Muscle of leg (tissue), 11 donors: Measurements from ENCODE around the gene ZNF197. TPM values are rescaled to one million over a fixed set of nuclear protein-coding genes. Genes with fewer than 3 reads are reported as not detected.

Source experiments
- DNase-seq: peaks from one replicate; pipeline ENCODE4 v3.0.0; 2013
- H3K27ac ChIP-seq: one replicate; pipeline ENCODE4 v1.5.1; 2013; ENCODE audit warnings: mild to moderate bottlenecking, low read length, control low read depth
- H3K27me3 ChIP-seq: one replicate; pipeline ENCODE4 v1.6.1; 2013; ENCODE audit warnings: low read length; ENCODE audit not compliant: control insufficient read depth, insufficient read depth
- H3K36me3 ChIP-seq: one replicate; pipeline ENCODE4 v1.6.1; 2013; ENCODE audit warnings: low read length; ENCODE audit not compliant: control insufficient read depth, insufficient read depth
- H3K4me1 ChIP-seq: one replicate; pipeline ENCODE4 v1.6.1; 2013; ENCODE audit warnings: low read length; ENCODE audit not compliant: control insufficient read depth, insufficient read depth
- H3K4me3 ChIP-seq: one replicate; pipeline ENCODE4 v1.5.1; 2013; ENCODE audit warnings: low read length, control low read depth
- H3K9me3 ChIP-seq: replicated peaks from 2 replicates; pipeline ENCODE4 v1.6.1; 2013; ENCODE audit warnings: low read depth, low read length; ENCODE audit not compliant: control insufficient read depth
- WGBS: methylation state at CpG from one replicate; pipeline ENCODE4 v1.1.5; 2013; ENCODE audit warnings: missing lambda C conversion rate; ENCODE audit not compliant: insufficient coverage; 5-methylcytosine and 5-hydroxymethylcytosine counted together
- polyA plus RNA-seq, 8 donors: library from polyadenylated mRNA; unstranded; fragments of 120-200 nt; gene quantifications; one replicate each; pipeline versions ENCODE4 v1.2.1 to v1.2.3, GENCODE V29; 2013; ENCODE audit warnings: inconsistent platforms in 1 of 8, low replicate concordance in 1 of 8; ENCODE audit not compliant: insufficient read length in 8 of 8, insufficient read depth in 1 of 8
- total RNA-seq: library from RNA; stranded (reverse); fragments of 120-200 nt; gene quantifications from one replicate; pipeline ENCODE4 v1.2.4, GENCODE V29; 2013

ZNF197 gene
- total and polyA plus RNA-seq, 9 donors, result 11.8 to 20.9 (median 16.5) TPM

GRCh38 chr3:44682182-44682896, 57.5 kb downstream of the ZNF197 start:
- no peak for DNase-seq
- Histone ChIP-seq H3K27ac (no peak overlapping the region), H3K4me1 (peaks cover 6% of the 10 kb centered on the region), H3K27me3 (no peaks in the 10 kb centered on the region), H3K9me3 (peaks cover 35% of the 10 kb centered on the region), H3K36me3 (no peaks in the 10 kb centered on the region), H3K4me3 (no peak overlapping the region)
- WGBS, result no CpG with 5 or more reads among the region's 2 CpGs

GRCh38 chr3:44685128-44685800, 60.4 kb downstream of the ZNF197 start:
- no peaks in the 10 kb centered on the region for H3K36me3 ChIP-seq
- peak overlapping the region; percentile 56 for H3K4me3 ChIP-seq
- H3K9me3 ChIP-seq, result peaks cover 32% of the 10 kb centered on the region
- 0% methylated on average over 34 of the region's 48 CpGs for WGBS
- no peaks in the 10 kb centered on the region for H3K27me3 ChIP-seq
- peak; percentile 90 for DNase-seq
- no peak overlapping the region for H3K27ac ChIP-seq
- H3K4me1 ChIP-seq, result peaks cover 6% of the 10 kb centered on the region

GRCh38 chr3:44687898-44688297, 63.1 kb downstream of the ZNF197 start:
- DNase-seq, result no peak
- H3K36me3 ChIP-seq, result no peaks in the 10 kb centered on the region
- peaks cover 15% of the 10 kb centered on the region for H3K9me3 ChIP-seq
- peaks cover 6% of the 10 kb centered on the region for H3K4me1 ChIP-seq
- H3K27ac ChIP-seq, result no peak overlapping the region
- no CpG with 5 or more reads among the region's 1 CpG for WGBS
- H3K4me3 ChIP-seq, result no peak overlapping the region
- no peaks in the 10 kb centered on the region for H3K27me3 ChIP-seq

Other genes starting within 250 kb of the ZNF197 start
- gene ZNF445, start 147.4 kb upstream of the ZNF197 start, total RNA-seq, result 12.7 TPM
- gene ZNF445, start 147.4 kb upstream of the ZNF197 start, polyA plus RNA-seq, result 10 to 100 TPM; 11.8 to 17.8 (median 13.5) TPM
- 10.9 TPM for gene ZKSCAN7, start 69.8 kb upstream of the ZNF197 start, total RNA-seq
- 1 to 10 TPM; 5.7 to 8.6 (median 6.9) TPM for gene ZKSCAN7, start 69.8 kb upstream of the ZNF197 start, polyA plus RNA-seq
- gene ZNF660, start 40.1 kb upstream of the ZNF197 start, total RNA-seq, result 6.2 TPM
- gene ZNF660, start 40.1 kb upstream of the ZNF197 start, polyA plus RNA-seq, result 1 to 10 TPM; 2.8 to 4.8 (median 3.7) TPM
- gene ZNF35, start 23.7 kb downstream of the ZNF197 start, total RNA-seq, result 10.1 TPM
- 1 to 10 TPM; 5.2 to 7.9 (median 5.7) TPM for gene ZNF35, start 23.7 kb downstream of the ZNF197 start, polyA plus RNA-seq
- 8.4 TPM for gene ZNF502, start 87.6 kb downstream of the ZNF197 start, total RNA-seq
- gene ZNF502, start 87.6 kb downstream of the ZNF197 start, polyA plus RNA-seq, result 1 to 10 TPM; 5.1 to 7.2 (median 5.7) TPM
- gene ZNF501, start 104.6 kb downstream of the ZNF197 start, total RNA-seq, result 8.6 TPM
- gene ZNF501, start 104.6 kb downstream of the ZNF197 start, polyA plus RNA-seq, result 1 to 10 TPM; 4.6 to 7.2 (median 5.4) TPM
- gene KIAA1143, start 136.6 kb downstream of the ZNF197 start, total RNA-seq, result 30.7 TPM
- gene KIAA1143, start 136.6 kb downstream of the ZNF197 start, polyA plus RNA-seq, result 10 to 100 TPM; 23.5 to 35.1 (median 31.0) TPM
- gene KIF15, start 136.8 kb downstream of the ZNF197 start, total RNA-seq, result 9.6 TPM
- gene KIF15, start 136.8 kb downstream of the ZNF197 start, polyA plus RNA-seq, result 10 to 100 TPM; 10.3 to 20.3 (median 13.1) TPM
- gene TMEM42, start 236.9 kb downstream of the ZNF197 start, total RNA-seq, result 15.6 TPM
- 10 to 100 TPM; 11.9 to 15.4 (median 13.5) TPM for gene TMEM42, start 236.9 kb downstream of the ZNF197 start, polyA plus RNA-seq
- not detected for gene TGM4, start 249.6 kb downstream of the ZNF197 start, total RNA-seq
- gene TGM4, start 249.6 kb downstream of the ZNF197 start, polyA plus RNA-seq, result under 1 TPM in 6 of 8 donors, not detected in 2; 0.04 to 0.28 (median 0.06) TPM